Stimulated activated memory B cell treated with anti-CD40 and anti-IgM and Interleukin-4, amounts not matched to agents 10 μg/mL and 1 μg/mL and 100 μg/mL, for 72 hours (primary cell): ENCODE measurements around the gene CTNNB1.

ENCODE experiments used
- ATAC-seq: fragments of 150-1000 bp; cut with Tn5 transposase; 2 replicates; pipeline ENCODE4 v1.10.0; 2021
- H3K27ac Mint-ChIP-seq: one replicate; pipeline ENCODE4 v1.8.0; 2022; ENCODE audit warnings: mild to moderate bottlenecking, mixed read lengths
- H3K27me3 Mint-ChIP-seq: one replicate; pipeline ENCODE4 v1.8.0; 2022; ENCODE audit warnings: mixed read lengths
- H3K36me3 Mint-ChIP-seq: one replicate; pipeline ENCODE4 v1.8.0; 2022; ENCODE audit warnings: mixed read lengths
- H3K4me1 Mint-ChIP-seq: one replicate; pipeline ENCODE4 v1.8.0; 2022; ENCODE audit warnings: mixed read lengths
- H3K4me3 Mint-ChIP-seq: one replicate; pipeline ENCODE4 v1.8.0; 2022; ENCODE audit warnings: mild to moderate bottlenecking, moderate library complexity, mixed read lengths
- H3K9me3 Mint-ChIP-seq: one replicate; pipeline ENCODE4 v1.8.0; 2022; ENCODE audit warnings: mixed read lengths

The CTNNB1 gene

DNA sequence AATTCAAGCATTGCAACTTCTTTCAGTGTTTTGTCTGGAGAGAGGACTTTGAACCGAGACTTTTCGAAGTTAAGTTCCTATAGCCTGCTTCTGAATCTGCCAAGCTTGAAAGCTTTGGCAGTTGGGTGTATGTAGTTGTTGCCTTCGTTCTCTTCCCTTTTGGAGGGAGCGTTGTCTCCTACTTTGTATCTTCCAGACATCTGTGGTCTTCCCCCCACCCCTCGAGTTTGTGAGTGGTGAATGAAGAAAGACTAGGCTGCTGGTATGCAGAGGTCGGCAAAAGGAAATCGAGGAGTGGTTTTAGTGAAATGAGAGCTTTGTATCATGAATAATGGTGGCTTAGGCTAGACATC is 1.3 kb downstream of the CTNNB1 start:
- H3K4me3 Mint-ChIP-seq: peak overlapping the region; percentile 88
- no peak for ATAC-seq
- no peaks in the 10 kb centered on the region for H3K27me3 Mint-ChIP-seq
- H3K36me3 Mint-ChIP-seq: no peaks in the 10 kb centered on the region
- peak overlapping the region; percentile 94 for H3K27ac Mint-ChIP-seq
- H3K9me3 Mint-ChIP-seq: no peaks in the 10 kb centered on the region
- peaks cover 51% of the 10 kb centered on the region for H3K4me1 Mint-ChIP-seq

DNA sequence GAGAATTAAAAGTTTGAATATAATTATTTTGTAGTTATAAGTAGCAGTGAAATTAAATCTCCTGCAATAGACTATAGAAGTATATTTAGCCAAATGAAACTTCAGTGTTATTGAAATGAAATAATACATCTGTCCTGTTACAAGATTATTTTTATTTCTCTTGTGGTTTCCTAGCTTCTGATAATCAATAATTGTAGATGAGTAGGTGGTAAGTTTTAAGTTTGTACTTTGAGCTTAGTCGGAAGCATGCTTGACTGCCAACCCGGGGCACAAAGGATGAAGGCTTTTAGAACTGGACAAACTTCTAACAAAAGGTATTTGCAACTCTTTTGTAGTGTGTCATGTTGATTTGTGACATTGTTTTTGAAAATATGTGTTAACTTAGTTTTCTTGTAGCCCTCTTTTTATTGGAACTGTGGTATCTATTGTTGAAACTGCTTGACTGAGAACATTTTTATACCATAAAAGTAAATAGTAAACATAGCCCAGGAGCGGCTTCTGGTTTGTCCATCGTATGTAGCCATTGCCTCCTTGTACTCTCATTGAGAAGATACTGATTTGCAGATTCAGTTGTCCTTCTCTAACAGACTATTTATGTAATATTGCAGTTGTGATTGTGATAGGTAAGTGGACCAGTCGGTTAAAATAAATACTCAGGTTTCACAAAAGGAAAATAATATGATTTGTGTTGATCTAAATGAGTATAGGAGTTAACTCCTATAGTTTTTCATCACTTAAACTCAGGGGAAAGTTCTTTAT is 2.9 kb downstream of the CTNNB1 start:
- H3K4me1 Mint-ChIP-seq: peaks cover 67% of the 10 kb centered on the region
- no peaks in the 10 kb centered on the region for H3K36me3 Mint-ChIP-seq
- ATAC-seq: no peak

DNA sequence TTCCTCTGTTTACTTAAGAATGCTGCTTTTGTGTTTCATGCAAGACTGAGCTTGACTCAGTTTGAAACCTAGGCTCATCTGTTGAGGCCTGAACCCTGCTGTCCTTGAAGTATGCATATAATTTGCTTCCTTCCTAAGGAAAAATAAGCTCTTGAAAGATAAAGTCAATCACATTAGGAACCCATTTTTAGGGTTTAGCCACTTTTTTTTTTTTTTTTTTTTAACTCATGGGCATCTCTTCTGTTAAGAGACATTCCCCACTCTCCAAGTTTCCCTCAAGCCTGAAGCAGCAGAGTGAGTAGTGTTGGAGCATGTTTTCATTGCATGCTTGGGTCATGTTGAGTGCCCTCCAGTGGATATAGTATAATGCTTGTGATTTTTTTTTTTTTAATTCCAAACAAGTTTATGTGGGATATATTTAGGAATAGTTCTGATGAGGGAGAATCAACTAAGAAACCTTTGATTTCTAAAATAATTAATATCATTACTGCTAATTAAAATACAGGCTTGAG is 3.6 kb downstream of the CTNNB1 start:
- no peaks in the 10 kb centered on the region for H3K36me3 Mint-ChIP-seq
- peaks cover 73% of the 10 kb centered on the region for H3K4me1 Mint-ChIP-seq
- H3K9me3 Mint-ChIP-seq: no peaks in the 10 kb centered on the region
- ATAC-seq: no peak
- H3K27me3 Mint-ChIP-seq: no peaks in the 10 kb centered on the region
- peak overlapping the region; percentile 60 for H3K4me3 Mint-ChIP-seq
- peak overlapping the region; percentile 60 for H3K27ac Mint-ChIP-seq

More for the DNA sequence above, 2.9 kb downstream of the CTNNB1 start:
- Mint-ChIP-seq H3K27me3 (no peaks in the 10 kb centered on the region), H3K9me3 (no peaks in the 10 kb centered on the region), H3K27ac (peak overlapping the region; percentile 60), H3K4me3 (peak overlapping the region; percentile 60)

DNA sequence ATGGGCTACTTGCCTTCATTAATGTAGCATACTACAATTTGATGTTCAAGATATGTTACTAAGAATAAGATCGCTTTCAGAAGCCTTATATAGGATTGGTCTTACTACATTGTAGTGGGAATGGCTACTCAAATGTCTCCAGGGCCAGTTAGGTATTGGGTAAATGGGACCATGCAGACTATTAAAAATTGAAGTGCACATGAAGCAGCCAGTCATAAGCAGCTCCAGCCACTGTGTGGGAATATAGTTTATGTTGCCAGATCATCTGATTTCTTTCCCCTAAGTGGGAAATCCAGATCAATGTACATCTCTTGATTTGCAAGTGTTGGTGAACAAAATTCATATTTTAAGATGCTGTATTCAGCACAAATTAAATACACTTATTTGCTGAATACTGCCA is 5.1 kb downstream of the CTNNB1 start:
- H3K36me3 Mint-ChIP-seq: peaks cover 12% of the 10 kb centered on the region
- H3K4me1 Mint-ChIP-seq: peaks cover 88% of the 10 kb centered on the region
- ATAC-seq: no peak
- no peak overlapping the region for H3K4me3 Mint-ChIP-seq
- H3K27ac Mint-ChIP-seq: no peak overlapping the region
- H3K9me3 Mint-ChIP-seq: no peaks in the 10 kb centered on the region
- H3K27me3 Mint-ChIP-seq: no peaks in the 10 kb centered on the region

DNA sequence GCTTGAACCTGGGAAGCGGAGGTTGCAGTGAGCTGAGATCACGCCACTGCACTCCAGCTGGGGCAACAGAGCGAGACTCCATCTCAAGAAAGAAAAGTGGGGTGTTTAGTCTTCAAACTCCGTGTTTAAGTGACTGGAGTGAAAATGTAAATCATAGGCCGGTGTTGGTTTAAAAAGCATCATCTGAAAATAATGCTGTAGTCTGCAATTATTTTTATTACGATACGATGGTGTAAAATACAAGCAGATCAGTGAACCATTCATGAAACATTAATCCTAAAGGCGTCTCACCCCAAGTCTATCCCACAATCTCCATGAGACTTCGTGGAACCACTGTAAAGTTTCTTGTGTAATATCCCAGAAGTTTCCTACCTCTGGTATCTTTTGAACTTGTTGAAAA is 6.3 kb downstream of the CTNNB1 start:
- H3K27ac Mint-ChIP-seq: no peak overlapping the region
- ATAC-seq: no peak
- H3K27me3 Mint-ChIP-seq: no peaks in the 10 kb centered on the region
- peaks cover 88% of the 10 kb centered on the region for H3K4me1 Mint-ChIP-seq
- peaks cover 17% of the 10 kb centered on the region for H3K36me3 Mint-ChIP-seq
- H3K4me3 Mint-ChIP-seq: no peak overlapping the region
- no peaks in the 10 kb centered on the region for H3K9me3 Mint-ChIP-seq

DNA sequence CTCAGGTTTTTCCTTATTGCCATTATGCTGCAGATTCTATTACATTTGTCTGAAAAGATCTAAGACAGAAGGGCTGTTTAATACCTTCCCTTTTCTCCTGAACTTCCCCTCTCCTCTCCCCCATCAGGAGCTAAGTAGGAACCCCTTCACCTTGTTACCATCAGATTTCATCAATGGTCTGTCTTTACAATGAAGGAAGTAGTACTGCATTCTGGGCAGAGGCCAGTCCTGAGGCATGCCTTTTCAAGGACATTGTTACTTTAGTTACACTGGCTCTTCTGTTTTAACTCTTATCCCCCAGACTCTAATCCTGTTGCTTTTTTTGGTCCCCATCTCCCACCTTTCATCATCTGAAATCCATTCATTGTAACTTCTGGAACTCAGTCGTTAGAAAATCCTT is 8.1 kb downstream of the CTNNB1 start:
- Mint-ChIP-seq H3K9me3 (no peaks in the 10 kb centered on the region), H3K27ac (peak overlapping the region; percentile 18), H3K36me3 (peaks cover 29% of the 10 kb centered on the region), H3K4me1 (peaks cover 84% of the 10 kb centered on the region), H3K4me3 (no peak overlapping the region), H3K27me3 (no peaks in the 10 kb centered on the region)
- no peak for ATAC-seq

- Mint-ChIP-seq H3K27ac (no peak overlapping the region), H3K4me1 (peaks cover 86% of the 10 kb centered on the region), H3K4me3 (no peak overlapping the region), H3K36me3 (peaks cover 41% of the 10 kb centered on the region), H3K27me3 (no peaks in the 10 kb centered on the region), H3K9me3 (no peaks in the 10 kb centered on the region)
- ATAC-seq: no peak
Observed at GRCh38 chr3:41208507-41209220, 9.4 kb downstream of the CTNNB1 start.

DNA sequence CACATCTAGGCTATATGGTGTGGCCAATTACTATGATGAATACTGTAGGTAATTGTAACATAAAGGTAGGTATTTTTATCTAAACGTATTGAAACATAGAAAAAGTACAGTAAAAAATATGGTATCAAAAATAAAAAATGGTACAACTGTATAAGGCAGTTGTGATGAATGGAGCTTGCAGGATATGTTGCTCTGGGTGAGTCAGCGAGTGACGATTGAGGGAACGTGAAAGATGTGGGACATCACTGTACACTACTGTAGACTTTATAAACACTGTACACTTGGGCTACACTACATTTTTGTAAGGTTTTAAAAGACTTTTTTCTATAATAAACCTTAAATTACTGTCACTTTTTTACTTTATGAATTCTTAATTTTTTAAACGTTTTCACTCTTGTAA is 10.3 kb downstream of the CTNNB1 start:
- H3K27me3 Mint-ChIP-seq: no peaks in the 10 kb centered on the region
- H3K27ac Mint-ChIP-seq: no peak overlapping the region
- H3K4me3 Mint-ChIP-seq: no peak overlapping the region
- peaks cover 41% of the 10 kb centered on the region for H3K36me3 Mint-ChIP-seq
- H3K9me3 Mint-ChIP-seq: no peaks in the 10 kb centered on the region
- no peak for ATAC-seq
- H3K4me1 Mint-ChIP-seq: peaks cover 82% of the 10 kb centered on the region

- Mint-ChIP-seq H3K27me3 (no peaks in the 10 kb centered on the region), H3K4me3 (no peak overlapping the region), H3K9me3 (no peaks in the 10 kb centered on the region), H3K36me3 (peaks cover 47% of the 10 kb centered on the region), H3K27ac (no peak overlapping the region), H3K4me1 (peaks cover 78% of the 10 kb centered on the region)
- ATAC-seq: no peak
Observed at GRCh38 chr3:41210966-41211365, 11.7 kb downstream of the CTNNB1 start.

GRCh38 chr3:41212088-41212487 is 12.8 kb downstream of the CTNNB1 start:
- Mint-ChIP-seq H3K27me3 (no peaks in the 10 kb centered on the region), H3K27ac (no peak overlapping the region), H3K4me1 (peaks cover 75% of the 10 kb centered on the region), H3K36me3 (peaks cover 47% of the 10 kb centered on the region), H3K9me3 (no peaks in the 10 kb centered on the region), H3K4me3 (no peak overlapping the region)
- ATAC-seq: no peak

DNA sequence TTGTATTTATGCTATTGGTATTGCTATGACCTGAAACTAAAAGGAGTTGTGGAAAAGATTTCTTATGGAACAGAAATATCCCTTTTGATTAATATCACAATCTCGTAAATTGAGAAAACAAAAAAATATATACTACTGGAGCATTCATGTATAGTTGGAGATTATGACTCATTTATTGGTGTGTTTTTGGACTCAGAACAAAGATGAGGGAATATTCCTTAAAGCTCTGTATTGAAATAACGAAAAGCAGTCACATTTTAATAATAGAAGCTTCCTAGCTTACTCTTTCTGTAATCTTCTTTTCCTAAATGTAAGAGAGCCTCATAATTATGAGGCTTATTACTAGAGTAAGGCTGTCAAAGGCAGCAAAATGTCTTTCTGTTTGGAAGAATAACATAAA is 14.3 kb downstream of the CTNNB1 start:
- Mint-ChIP-seq H3K27me3 (no peaks in the 10 kb centered on the region), H3K4me3 (no peak overlapping the region), H3K4me1 (peaks cover 70% of the 10 kb centered on the region), H3K27ac (peak overlapping the region; percentile 64), H3K9me3 (no peaks in the 10 kb centered on the region), H3K36me3 (peaks cover 42% of the 10 kb centered on the region)
- no peak for ATAC-seq

DNA sequence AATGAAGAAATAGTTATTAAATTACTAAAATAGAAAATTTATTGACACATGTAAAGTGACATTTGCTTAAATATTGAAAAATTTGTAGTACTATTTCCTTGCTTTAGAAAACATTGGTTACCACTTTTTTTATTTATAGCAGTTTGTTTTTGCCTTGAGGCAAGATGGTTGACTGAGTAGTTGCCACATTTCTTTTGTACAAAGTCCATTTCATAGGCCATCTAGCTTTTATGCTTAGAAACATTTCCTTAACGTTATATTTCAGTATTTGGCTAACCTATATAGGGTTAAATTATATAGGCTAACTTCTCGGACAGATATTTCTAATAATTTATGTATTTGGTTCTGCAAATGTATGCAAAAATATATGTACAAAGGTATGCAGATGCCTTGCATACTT is 17.1 kb downstream of the CTNNB1 start:
- Mint-ChIP-seq H3K36me3 (peaks cover 27% of the 10 kb centered on the region), H3K4me1 (peaks cover 78% of the 10 kb centered on the region), H3K27ac (no peak overlapping the region), H3K9me3 (no peaks in the 10 kb centered on the region), H3K4me3 (no peak overlapping the region), H3K27me3 (no peaks in the 10 kb centered on the region)
- no peak for ATAC-seq

DNA sequence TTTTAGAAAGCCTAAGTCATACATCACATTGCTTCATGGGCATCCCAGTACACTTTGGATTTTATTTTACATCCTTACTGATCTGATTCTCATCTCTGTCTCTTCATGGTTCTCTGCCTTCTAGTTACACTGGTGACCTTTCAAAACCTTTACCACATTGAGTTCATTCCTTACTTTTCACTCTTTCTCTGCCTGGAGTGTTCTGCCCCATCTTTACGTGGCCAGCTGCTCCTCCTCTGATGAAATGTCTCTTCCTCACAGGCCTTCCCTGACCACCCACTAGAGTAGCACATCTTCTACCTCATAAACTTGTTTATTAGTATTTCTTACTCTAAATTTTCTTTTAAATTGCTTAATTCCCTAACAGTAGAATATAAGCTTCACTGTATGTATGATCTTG is 17.7 kb downstream of the CTNNB1 start:
- H3K9me3 Mint-ChIP-seq: no peaks in the 10 kb centered on the region
- peaks cover 22% of the 10 kb centered on the region for H3K36me3 Mint-ChIP-seq
- peaks cover 78% of the 10 kb centered on the region for H3K4me1 Mint-ChIP-seq
- H3K27me3 Mint-ChIP-seq: no peaks in the 10 kb centered on the region
- H3K4me3 Mint-ChIP-seq: no peak overlapping the region
- peak overlapping the region; percentile 3 for H3K27ac Mint-ChIP-seq
- ATAC-seq: no peak

DNA sequence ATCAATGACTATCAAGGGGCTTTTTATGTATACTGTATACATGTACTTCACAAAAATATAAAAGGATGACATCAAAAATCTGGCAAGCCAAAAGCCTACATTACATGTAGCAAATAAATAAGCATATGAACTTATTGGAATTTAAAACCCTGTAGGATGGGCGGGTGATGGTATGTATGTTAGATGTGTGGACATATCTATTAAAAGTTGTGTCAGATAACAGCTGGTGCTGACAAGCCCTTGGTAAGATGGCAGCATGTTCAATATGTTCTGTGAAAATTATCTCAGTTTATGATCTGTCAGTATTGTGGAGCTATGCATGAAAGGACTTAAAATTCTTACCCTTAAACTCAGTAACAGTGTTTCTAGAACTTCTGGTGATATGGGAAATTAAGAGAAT is 20.1 kb downstream of the CTNNB1 start:
- no peak for ATAC-seq
- Mint-ChIP-seq H3K36me3 (peaks cover 12% of the 10 kb centered on the region), H3K9me3 (no peaks in the 10 kb centered on the region), H3K27me3 (no peaks in the 10 kb centered on the region), H3K27ac (no peak overlapping the region), H3K4me3 (no peak overlapping the region), H3K4me1 (peaks cover 64% of the 10 kb centered on the region)

DNA sequence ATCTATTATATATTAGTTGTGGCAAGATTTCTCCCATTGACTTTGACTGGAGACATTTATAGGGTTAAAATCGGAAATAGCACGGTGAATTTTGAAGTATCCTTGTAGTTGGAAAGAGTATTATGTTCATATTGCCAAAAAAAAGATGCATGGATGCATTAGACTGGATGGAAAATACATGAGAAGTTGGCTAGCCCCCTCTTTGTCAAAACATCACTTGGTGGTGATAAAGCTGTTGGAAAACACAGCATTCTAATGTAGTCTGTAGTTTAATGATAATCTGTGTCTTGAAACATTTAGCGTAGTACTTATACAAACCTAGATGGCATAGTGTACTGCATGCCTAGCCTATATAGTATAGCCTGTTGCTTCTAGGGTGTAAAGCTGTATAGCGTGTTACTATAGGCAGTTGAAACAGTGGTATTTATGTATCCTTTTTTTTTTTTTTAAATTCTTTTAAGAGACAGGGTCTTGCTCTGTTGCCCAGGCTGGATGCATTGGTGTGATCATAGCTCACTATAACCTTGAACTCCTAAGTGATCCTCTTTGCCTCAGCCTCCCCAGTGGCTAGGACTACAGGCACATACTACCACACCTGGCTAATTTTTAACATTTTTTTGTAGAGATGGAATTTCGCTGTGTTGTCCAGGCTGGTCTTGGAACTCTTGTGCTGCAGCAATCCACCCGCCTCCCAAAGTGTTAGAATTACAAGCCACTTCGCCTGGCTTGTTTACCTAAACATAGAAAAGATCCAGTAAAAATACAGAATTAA is 21.8 kb downstream of the CTNNB1 start:
- H3K4me3 Mint-ChIP-seq: no peak overlapping the region
- peaks cover 57% of the 10 kb centered on the region for H3K4me1 Mint-ChIP-seq
- ATAC-seq: no peak
- H3K9me3 Mint-ChIP-seq: no peaks in the 10 kb centered on the region
- no peak overlapping the region for H3K27ac Mint-ChIP-seq
- H3K27me3 Mint-ChIP-seq: no peaks in the 10 kb centered on the region
- H3K36me3 Mint-ChIP-seq: peaks cover 23% of the 10 kb centered on the region
